Measurements from ENCODE around the gene TLR5. TPM values are rescaled to one million over a fixed set of nuclear protein-coding genes. Genes with fewer than 3 reads are reported as not detected.

The TLR5 gene
- total and polyA plus RNA-seq, 4 donors: 0.20 to 20.9 (median 3.5) TPM

DNA sequence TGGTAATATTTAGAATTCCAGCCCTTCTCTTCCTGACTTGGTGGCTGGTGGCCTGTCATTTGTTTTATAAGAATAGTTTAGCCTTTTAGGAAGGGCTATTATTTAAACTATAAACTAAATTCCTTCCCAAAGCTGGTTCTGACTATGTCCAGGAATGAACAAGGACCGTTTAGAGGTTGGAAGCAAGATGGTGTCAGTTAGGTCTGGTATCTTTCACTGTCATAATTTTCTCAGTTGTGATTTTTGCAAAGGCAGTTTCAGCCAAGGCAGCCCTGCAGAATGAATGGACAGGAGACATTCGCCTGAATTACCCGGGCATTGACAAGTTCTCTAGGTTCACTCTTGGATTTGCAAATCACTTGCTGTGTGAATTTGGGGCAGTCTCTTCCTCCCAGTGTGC, 67.2 kb downstream of the TLR5 start:
- intact Hi-C loops (cut with DNase I): loop anchor here in 1 of 2 donors (5.0 kb wide), 2 partner anchors 39 to 264 kb away; no protein-coding TSS in a partner anchor
- no peak for ATAC-seq (ENCODE audit: low FRiP score)
- 39 to 41% methylated on average over 3 of the region's 3 CpGs for WGBS, 2 donors
- H3K36me3 ChIP-seq (ENCODE audit: control insufficient read depth in 1 of 2, insufficient read depth in 2 of 2, low read length in 1 of 2): no peaks in the 10 kb centered on the region
- no peak overlapping the region for H3K27ac ChIP-seq (ENCODE audit: low read depth in 1 of 2, low read length in 2 of 2)
- H3K4me3 ChIP-seq (ENCODE audit: low read length in 2 of 2): no peak overlapping the region
- H3K9me3 ChIP-seq (ENCODE audit: control insufficient read depth, low read length): no peaks in the 10 kb centered on the region
- H3K4me1 ChIP-seq (ENCODE audit: control insufficient read depth in 1 of 2, insufficient read depth in 2 of 2, low read length in 2 of 2): no peaks in the 10 kb centered on the region
- no peak for DNase-seq
- H3K27me3 ChIP-seq (ENCODE audit: control insufficient read depth in 1 of 2, insufficient read depth in 2 of 2, low read length in 1 of 2): no peaks in the 10 kb centered on the region

DNA sequence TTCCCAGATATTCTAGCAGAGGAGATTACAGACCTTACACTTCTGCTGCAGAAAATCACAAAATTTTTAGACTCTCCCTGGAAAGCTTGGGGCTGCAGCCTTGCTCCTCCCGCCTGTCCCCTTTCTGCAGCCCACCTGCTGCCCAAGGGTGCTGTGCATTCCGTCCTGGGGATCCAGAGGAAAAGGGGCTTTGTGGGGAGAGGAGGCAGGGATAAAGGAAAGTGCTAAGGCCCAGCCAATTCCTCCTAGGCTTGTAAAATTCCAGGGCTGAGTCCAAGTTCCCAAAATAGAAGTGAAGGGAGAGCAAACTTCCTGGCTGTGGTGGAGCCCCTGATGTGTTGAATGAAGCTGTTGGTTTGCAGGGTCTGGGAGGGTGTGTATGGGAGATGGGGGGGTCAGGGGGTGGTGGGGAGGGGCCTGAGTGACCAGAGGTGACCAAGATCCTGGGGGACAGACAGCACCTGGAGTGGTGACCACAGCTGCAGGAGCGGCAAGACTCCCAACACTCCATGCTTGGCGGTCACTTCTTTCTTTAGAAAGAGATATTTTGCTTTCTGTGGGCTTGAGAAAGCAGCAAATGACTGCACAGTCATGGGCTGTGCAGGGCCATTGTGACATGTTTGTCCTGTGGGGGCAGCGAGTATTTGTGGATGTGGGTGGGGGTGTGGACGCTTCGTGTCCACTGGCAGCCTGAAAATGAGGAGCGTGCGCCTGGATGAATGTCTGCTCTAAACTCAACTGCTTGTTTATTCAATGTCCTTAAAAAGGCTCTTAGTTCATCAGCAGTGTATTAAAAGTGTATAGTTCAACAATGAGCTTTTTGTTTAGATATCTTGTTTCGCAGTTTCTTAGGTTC, 68.4 kb downstream of the TLR5 start:
- Histone ChIP-seq H3K4me1 (ENCODE audit: control insufficient read depth in 1 of 2, insufficient read depth in 2 of 2, low read length in 2 of 2) (no peaks in the 10 kb centered on the region), H3K27me3 (ENCODE audit: control insufficient read depth in 1 of 2, insufficient read depth in 2 of 2, low read length in 1 of 2) (no peaks in the 10 kb centered on the region), H3K4me3 (ENCODE audit: low read length in 2 of 2) (no peak overlapping the region), H3K27ac (ENCODE audit: low read depth in 1 of 2, low read length in 2 of 2) (peak overlapping the region in 1 of 2 donors; percentile 82), H3K36me3 (ENCODE audit: control insufficient read depth in 1 of 2, insufficient read depth in 2 of 2, low read length in 1 of 2) (no peaks in the 10 kb centered on the region), H3K9me3 (ENCODE audit: control insufficient read depth, low read length) (no peaks in the 10 kb centered on the region)
- 8 to 9% methylated on average over 10 of the region's 10 CpGs for WGBS, 2 donors
- ATAC-seq (ENCODE audit: low FRiP score) (peak; percentile 55), DNase-seq (no peak)
- intact Hi-C loops (cut with DNase I): loop anchor here in 1 of 2 donors (5.0 kb wide), 2 partner anchors 37 to 262 kb away; no protein-coding TSS in a partner anchor

DNA sequence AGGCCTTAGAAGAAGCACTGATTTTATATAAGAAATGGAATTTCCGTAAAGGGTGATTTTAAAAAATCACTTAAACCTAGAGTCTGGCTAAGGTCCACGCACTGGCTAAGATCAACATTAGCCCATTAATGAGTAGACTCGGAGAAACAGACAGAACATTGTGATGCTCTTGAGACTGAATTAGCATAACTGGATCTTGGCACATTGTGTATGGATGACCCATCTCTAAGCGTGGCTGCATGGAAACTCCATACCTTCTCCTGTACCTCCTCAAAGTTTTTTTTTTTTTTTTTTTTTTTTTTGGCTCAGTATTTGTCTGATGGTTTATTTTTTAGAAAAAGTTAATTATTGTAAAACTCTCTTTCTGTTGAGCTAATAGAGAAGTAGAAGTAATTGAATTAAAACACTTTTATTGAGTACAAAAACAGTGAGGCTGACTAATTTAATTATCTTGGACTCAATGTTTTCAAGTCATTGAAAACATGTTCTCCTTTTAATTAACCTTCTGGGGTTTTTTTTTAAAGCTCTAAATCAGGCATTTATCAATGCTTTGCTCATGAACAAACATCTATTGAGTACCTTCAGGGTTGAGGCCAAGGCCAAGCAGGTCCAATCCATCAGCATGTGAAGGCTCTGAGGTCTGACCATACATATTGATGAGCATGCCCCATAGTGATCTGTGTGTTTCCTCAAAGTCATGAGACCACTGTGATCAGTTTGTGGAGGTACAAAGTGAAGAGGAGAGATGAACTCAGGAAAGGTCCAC, 74.0 kb downstream of the TLR5 start:
- Histone ChIP-seq H3K27ac (ENCODE audit: low read depth in 1 of 2, low read length in 2 of 2) (no peak overlapping the region), H3K36me3 (ENCODE audit: control insufficient read depth in 1 of 2, insufficient read depth in 2 of 2, low read length in 1 of 2) (no peaks in the 10 kb centered on the region), H3K4me3 (ENCODE audit: low read length in 2 of 2) (no peak overlapping the region), H3K9me3 (ENCODE audit: control insufficient read depth, low read length) (no peaks in the 10 kb centered on the region), H3K27me3 (ENCODE audit: control insufficient read depth in 1 of 2, insufficient read depth in 2 of 2, low read length in 1 of 2) (no peaks in the 10 kb centered on the region), H3K4me1 (ENCODE audit: control insufficient read depth in 1 of 2, insufficient read depth in 2 of 2, low read length in 2 of 2) (no peaks in the 10 kb centered on the region)
- 55 to 57% methylated on average over 4 of the region's 4 CpGs for WGBS, 2 donors
- ATAC-seq (ENCODE audit: low FRiP score) (no peak), DNase-seq (no peak)
- intact Hi-C loops (cut with DNase I): no loop called here

DNA sequence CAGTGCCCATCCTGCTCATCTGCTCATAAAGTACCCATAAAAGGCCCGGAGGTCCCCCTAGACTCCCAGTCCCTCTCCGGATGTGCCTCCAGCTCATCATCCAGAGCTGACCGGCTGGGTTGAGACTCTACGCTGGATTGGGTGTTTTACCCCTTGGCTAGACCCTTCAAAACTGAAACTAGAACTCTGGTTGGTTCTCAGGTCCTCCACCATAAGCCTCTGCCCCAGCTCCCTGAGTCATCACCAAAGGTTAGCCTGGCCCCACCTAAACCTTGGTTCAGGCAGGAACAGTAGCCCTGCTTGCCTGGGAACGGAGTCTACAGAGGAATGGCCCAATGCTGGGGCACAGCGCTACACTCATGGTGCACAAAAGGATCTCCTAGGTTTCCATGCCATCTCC, 75.1 kb downstream of the TLR5 start:
- DNase-seq (no peak), ATAC-seq (ENCODE audit: low FRiP score) (no peak)
- H3K27me3 ChIP-seq (ENCODE audit: control insufficient read depth in 1 of 2, insufficient read depth in 2 of 2, low read length in 1 of 2): no peaks in the 10 kb centered on the region
- H3K36me3 ChIP-seq (ENCODE audit: control insufficient read depth in 1 of 2, insufficient read depth in 2 of 2, low read length in 1 of 2): no peaks in the 10 kb centered on the region
- 95 to 96% methylated on average over 6 of the region's 6 CpGs for WGBS, 2 donors
- intact Hi-C loops (cut with DNase I): no loop called here
- no peak overlapping the region for H3K4me3 ChIP-seq (ENCODE audit: low read length in 2 of 2)
- H3K4me1 ChIP-seq (ENCODE audit: control insufficient read depth in 1 of 2, insufficient read depth in 2 of 2, low read length in 2 of 2): no peaks in the 10 kb centered on the region
- no peaks in the 10 kb centered on the region for H3K9me3 ChIP-seq (ENCODE audit: control insufficient read depth, low read length)
- H3K27ac ChIP-seq (ENCODE audit: low read depth in 1 of 2, low read length in 2 of 2): no peak overlapping the region

DNA sequence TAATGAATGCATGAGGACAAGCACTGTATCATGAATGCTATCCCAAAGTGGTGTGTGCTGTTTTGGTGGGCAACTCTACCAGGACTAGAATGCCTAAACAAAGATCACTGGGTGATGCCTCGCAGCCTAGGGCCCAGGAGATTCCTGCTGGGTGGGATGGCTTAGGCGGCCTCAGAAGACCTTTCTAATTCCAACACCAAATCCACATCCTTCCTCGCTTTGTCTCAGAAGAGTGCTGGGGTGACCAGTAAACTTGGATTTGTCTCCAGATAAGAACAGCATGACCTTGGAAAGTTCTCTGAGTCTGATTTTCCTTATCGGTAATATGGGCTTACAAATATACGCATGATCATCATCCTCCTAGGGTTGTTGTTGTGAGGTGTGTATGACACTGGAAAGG, 76.6 kb downstream of the TLR5 start:
- no peaks in the 10 kb centered on the region for H3K36me3 ChIP-seq (ENCODE audit: control insufficient read depth in 1 of 2, insufficient read depth in 2 of 2, low read length in 1 of 2)
- intact Hi-C loops (cut with DNase I): no loop called here
- H3K9me3 ChIP-seq (ENCODE audit: control insufficient read depth, low read length): no peaks in the 10 kb centered on the region
- H3K27ac ChIP-seq (ENCODE audit: low read depth in 1 of 2, low read length in 2 of 2): no peak overlapping the region
- 79 to 89% methylated on average over 5 of the region's 5 CpGs for WGBS, 2 donors
- ATAC-seq (ENCODE audit: low FRiP score) (no peak), DNase-seq (no peak)
- no peaks in the 10 kb centered on the region for H3K27me3 ChIP-seq (ENCODE audit: control insufficient read depth in 1 of 2, insufficient read depth in 2 of 2, low read length in 1 of 2)
- no peak overlapping the region for H3K4me3 ChIP-seq (ENCODE audit: low read length in 2 of 2)
- H3K4me1 ChIP-seq (ENCODE audit: control insufficient read depth in 1 of 2, insufficient read depth in 2 of 2, low read length in 2 of 2): no peaks in the 10 kb centered on the region

DNA sequence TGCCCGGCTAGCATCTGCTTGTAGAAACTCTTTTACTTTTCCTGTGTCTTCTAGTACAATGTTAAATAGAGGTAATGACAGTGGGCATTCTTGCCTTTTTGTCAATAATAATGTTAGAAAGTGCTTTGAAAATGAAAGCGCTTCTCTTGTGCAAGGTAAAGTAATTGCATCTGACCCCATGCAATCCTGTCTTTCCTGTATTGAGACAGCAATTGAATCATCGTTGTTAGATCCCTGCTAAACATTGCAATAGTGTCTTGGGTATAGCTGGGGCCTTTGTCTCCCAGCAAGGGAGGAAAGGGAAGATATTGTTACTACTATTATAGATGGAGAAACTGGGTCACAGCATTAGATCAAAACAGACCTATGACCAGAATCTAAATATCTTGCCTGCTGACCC, 80.9 kb downstream of the TLR5 start:
- no peaks in the 10 kb centered on the region for H3K27me3 ChIP-seq (ENCODE audit: control insufficient read depth in 1 of 2, insufficient read depth in 2 of 2, low read length in 1 of 2)
- no peak overlapping the region for H3K4me3 ChIP-seq (ENCODE audit: low read length in 2 of 2)
- intact Hi-C loops (cut with DNase I): no loop called here
- ATAC-seq (ENCODE audit: low FRiP score) (no peak), DNase-seq (no peak)
- no peaks in the 10 kb centered on the region for H3K9me3 ChIP-seq (ENCODE audit: control insufficient read depth, low read length)
- 35 to 50% methylated on average over 3 of the region's 3 CpGs for WGBS, 2 donors
- H3K4me1 ChIP-seq (ENCODE audit: control insufficient read depth in 1 of 2, insufficient read depth in 2 of 2, low read length in 2 of 2): no peaks in the 10 kb centered on the region
- no peaks in the 10 kb centered on the region for H3K36me3 ChIP-seq (ENCODE audit: control insufficient read depth in 1 of 2, insufficient read depth in 2 of 2, low read length in 1 of 2)
- H3K27ac ChIP-seq (ENCODE audit: low read depth in 1 of 2, low read length in 2 of 2): no peak overlapping the region

DNA sequence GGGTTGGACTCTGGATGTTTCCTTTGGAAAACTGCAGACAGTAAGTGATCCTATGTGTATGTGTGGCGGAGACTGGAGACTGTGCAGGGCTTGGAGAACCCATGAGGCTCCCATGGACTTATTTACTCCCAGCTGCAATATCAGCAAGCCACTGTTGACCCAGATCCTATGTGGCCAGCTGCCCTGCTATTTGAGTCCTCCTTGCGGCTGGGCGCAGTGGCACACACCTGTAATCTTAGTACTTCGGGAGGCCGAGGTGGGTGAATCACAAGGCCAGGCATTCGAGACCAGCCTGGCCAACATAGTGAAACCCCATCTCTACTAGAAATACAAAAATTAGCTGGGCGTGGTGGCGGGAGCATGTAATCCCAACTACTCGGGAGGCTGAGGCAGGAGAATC, 83.5 kb downstream of the TLR5 start:
- WGBS, 2 donors: 96 to 98% methylated on average over 9 of the region's 9 CpGs
- DNase-seq: no peak
- H3K27me3 ChIP-seq (ENCODE audit: control insufficient read depth in 1 of 2, insufficient read depth in 2 of 2, low read length in 1 of 2): no peaks in the 10 kb centered on the region
- no peak overlapping the region for H3K4me3 ChIP-seq (ENCODE audit: low read length in 2 of 2)
- H3K36me3 ChIP-seq (ENCODE audit: control insufficient read depth in 1 of 2, insufficient read depth in 2 of 2, low read length in 1 of 2): no peaks in the 10 kb centered on the region
- no peak overlapping the region for H3K27ac ChIP-seq (ENCODE audit: low read depth in 1 of 2, low read length in 2 of 2)
- ATAC-seq (ENCODE audit: low FRiP score): no peak
- intact Hi-C loops (cut with DNase I): no loop called here
- H3K9me3 ChIP-seq (ENCODE audit: control insufficient read depth, low read length): no peaks in the 10 kb centered on the region
- H3K4me1 ChIP-seq (ENCODE audit: control insufficient read depth in 1 of 2, insufficient read depth in 2 of 2, low read length in 2 of 2): no peaks in the 10 kb centered on the region

Measured in aorta (tissue), 5 donors.